Tibial nerve (tissue), 4 donors: ENCODE results near the gene GALNT11.

Experiments
- CTCF ChIP-seq, 5 experiments: fragments of 200-600 bp in 3 of 5; fragments of 450-650 bp in 2 of 5; sonication (generic) in 3 of 5; IDR thresholded peaks; one replicate each; pipeline ENCODE4 v1.5.1; 2016 to 2019; ENCODE audit warnings: antibody characterized with exemption in 5 of 5, mild to moderate bottlenecking in 3 of 5, moderate library complexity in 2 of 5
- EP300 ChIP-seq, 2 donors: sonication (generic); formaldehyde crosslinking; IDR thresholded peaks; one replicate each; pipeline ENCODE4 v1.6.1; 2017; ENCODE audit warnings: antibody characterized with exemption in 2 of 2, mild to moderate bottlenecking in 1 of 2
- POLR2A ChIP-seq, 2 donors: fragments of 450-650 bp; IDR thresholded peaks; one replicate each; pipeline ENCODE4 v1.6.1; 2017; ENCODE audit warnings: antibody characterized with exemption in 2 of 2, mild to moderate bottlenecking in 2 of 2, moderate library complexity in 2 of 2

- TF ChIP-seq CTCF (IDR thresholded peaks at IDR 0.05) (no peak), POLR2A (IDR thresholded peaks at IDR 0.05) (no peak), EP300 (IDR thresholded peaks at IDR 0.05) (no peak)
Observed at GRCh38 chr7:152097330-152097729, 71.9 kb downstream of the GALNT11 start.
